KMS-11 (cell line): Measurements from ENCODE around the gene NEB.

Experiments
- H2AFZ ChIP-seq: fragments of 200-600 bp; sonication (generic); 2 replicates; pipeline ENCODE4 v1.6.1; 2016; ENCODE audit warnings: antibody characterized with exemption, mixed run types, low read depth
- H3K27ac ChIP-seq: fragments of 200-600 bp; sonication (generic); 2 replicates; pipeline ENCODE4 v1.6.1; 2016; ENCODE audit warnings: mild to moderate bottlenecking, mixed run types
- H3K27me3 ChIP-seq: fragments of 200-600 bp; sonication (generic); 2 replicates; pipeline ENCODE4 v1.6.1; 2017; ENCODE audit warnings: mild to moderate bottlenecking, low read depth, mixed run types, moderate library complexity; ENCODE audit not compliant: insufficient read depth
- H3K36me3 ChIP-seq: fragments of 200-600 bp; sonication (generic); 2 replicates; pipeline ENCODE4 v1.6.1; 2017; ENCODE audit warnings: mild to moderate bottlenecking, mixed run types; ENCODE audit not compliant: insufficient read depth
- H3K4me1 ChIP-seq: fragments of 200-600 bp; sonication (generic); 2 replicates; pipeline ENCODE4 v1.6.1; 2016; ENCODE audit warnings: mild to moderate bottlenecking, low read depth, mixed run types; ENCODE audit not compliant: poor library complexity, severe bottlenecking
- H3K4me2 ChIP-seq: fragments of 200-600 bp; sonication (generic); 2 replicates; pipeline ENCODE4 v1.7.0; 2016; ENCODE audit warnings: mild to moderate bottlenecking, mixed run types
- H3K4me3 ChIP-seq: fragments of 200-600 bp; sonication (generic); IDR thresholded peaks from 2 replicates; pipeline ENCODE4 v1.6.1; 2017; ENCODE audit warnings: low read depth, low read length, mixed read lengths; ENCODE audit not compliant: insufficient read depth
- H3K79me2 ChIP-seq: fragments of 200-600 bp; sonication (generic); 2 replicates; pipeline ENCODE4 v1.6.1; 2016; ENCODE audit warnings: low read depth, mixed run types; ENCODE audit not compliant: insufficient read depth
- H3K9ac ChIP-seq: fragments of 200-600 bp; sonication (generic); 2 replicates; pipeline ENCODE4 v1.6.1; 2016; ENCODE audit warnings: mild to moderate bottlenecking, mixed run types
- H4K20me1 ChIP-seq: fragments of 200-600 bp; sonication (generic); 2 replicates; pipeline ENCODE4 v1.6.1; 2016; ENCODE audit warnings: mild to moderate bottlenecking, mixed run types; ENCODE audit not compliant: insufficient read depth
- TF ChIP-seq, protein P1 (sequence below): fragments of 200-600 bp; sonication (generic); conservative IDR thresholded peaks from 2 replicates; pipeline ENCODE4 v1.6.1; 2017; ENCODE audit warnings: low read depth, mild to moderate bottlenecking, antibody characterized with exemption, low read length, moderate library complexity, mixed read lengths

NEB gene

DNA sequence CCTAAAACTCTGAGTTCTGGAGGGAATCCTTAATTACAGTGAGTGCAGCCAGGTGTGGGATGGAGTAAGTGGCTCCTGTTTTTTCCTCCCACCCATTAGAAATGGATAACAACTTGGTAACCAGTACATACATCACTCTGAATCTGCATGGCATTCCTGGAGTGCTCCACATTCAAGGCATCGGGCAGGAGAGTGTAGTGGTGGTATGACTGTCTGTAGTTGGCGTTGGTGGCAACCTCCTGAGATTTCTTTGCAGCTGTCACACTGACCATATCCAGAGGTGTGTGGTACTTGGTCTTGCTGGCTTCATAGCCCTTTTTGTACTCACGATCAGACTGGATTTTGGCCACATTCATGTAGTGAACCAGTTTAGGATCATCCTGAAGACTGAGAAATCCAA lies 68.3 kb downstream of the NEB start:
- Histone ChIP-seq H2AFZ (no peak overlapping the region), H3K9ac (no peak overlapping the region), H3K79me2 (no peaks in the 10 kb centered on the region), H4K20me1 (no peaks in the 10 kb centered on the region), H3K27ac (no peak overlapping the region), H3K4me3 (no peak overlapping the region), H3K4me2 (no peak overlapping the region), H3K36me3 (no peaks in the 10 kb centered on the region), H3K27me3 (no peaks in the 10 kb centered on the region), H3K4me1 (no peaks in the 10 kb centered on the region)
- TF ChIP-seq, protein P1, sequence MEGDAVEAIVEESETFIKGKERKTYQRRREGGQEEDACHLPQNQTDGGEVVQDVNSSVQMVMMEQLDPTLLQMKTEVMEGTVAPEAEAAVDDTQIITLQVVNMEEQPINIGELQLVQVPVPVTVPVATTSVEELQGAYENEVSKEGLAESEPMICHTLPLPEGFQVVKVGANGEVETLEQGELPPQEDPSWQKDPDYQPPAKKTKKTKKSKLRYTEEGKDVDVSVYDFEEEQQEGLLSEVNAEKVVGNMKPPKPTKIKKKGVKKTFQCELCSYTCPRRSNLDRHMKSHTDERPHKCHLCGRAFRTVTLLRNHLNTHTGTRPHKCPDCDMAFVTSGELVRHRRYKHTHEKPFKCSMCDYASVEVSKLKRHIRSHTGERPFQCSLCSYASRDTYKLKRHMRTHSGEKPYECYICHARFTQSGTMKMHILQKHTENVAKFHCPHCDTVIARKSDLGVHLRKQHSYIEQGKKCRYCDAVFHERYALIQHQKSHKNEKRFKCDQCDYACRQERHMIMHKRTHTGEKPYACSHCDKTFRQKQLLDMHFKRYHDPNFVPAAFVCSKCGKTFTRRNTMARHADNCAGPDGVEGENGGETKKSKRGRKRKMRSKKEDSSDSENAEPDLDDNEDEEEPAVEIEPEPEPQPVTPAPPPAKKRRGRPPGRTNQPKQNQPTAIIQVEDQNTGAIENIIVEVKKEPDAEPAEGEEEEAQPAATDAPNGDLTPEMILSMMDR = no peak

DNA sequence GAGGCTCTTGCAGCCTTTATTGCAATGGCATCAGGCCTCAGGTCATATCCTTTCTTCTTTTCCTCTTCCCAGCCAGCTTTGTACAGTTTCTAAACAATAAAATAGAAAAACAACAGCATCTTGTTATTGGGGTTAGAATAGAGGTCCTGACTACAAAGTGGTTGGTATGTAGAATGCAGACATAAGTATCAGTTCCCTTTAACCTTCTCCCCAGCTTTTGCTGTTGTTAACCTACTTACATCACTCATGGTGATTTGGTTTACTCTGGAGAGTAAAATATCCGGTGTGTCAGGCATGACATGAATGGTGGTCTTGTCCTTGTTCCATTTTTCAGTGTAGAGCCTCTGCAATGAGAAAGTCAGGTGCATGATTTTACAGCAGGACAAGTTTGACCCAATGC lies 69.8 kb downstream of the NEB start:
- H3K79me2 ChIP-seq = no peaks in the 10 kb centered on the region
- H3K9ac ChIP-seq = no peak overlapping the region
- TF ChIP-seq, protein P1 = no peak
- H2AFZ ChIP-seq = no peak overlapping the region
- H3K27me3 ChIP-seq = no peaks in the 10 kb centered on the region
- H3K4me3 ChIP-seq = no peak overlapping the region
- no peak overlapping the region for H3K27ac ChIP-seq
- no peak overlapping the region for H3K4me2 ChIP-seq
- no peaks in the 10 kb centered on the region for H4K20me1 ChIP-seq
- H3K36me3 ChIP-seq = no peaks in the 10 kb centered on the region
- H3K4me1 ChIP-seq = no peaks in the 10 kb centered on the region

- Histone ChIP-seq H3K27me3 (no peaks in the 10 kb centered on the region), H3K4me2 (no peak overlapping the region), H3K36me3 (no peaks in the 10 kb centered on the region), H3K79me2 (no peaks in the 10 kb centered on the region), H3K4me1 (no peaks in the 10 kb centered on the region), H4K20me1 (no peaks in the 10 kb centered on the region), H3K27ac (no peak overlapping the region), H3K9ac (no peak overlapping the region), H2AFZ (no peak overlapping the region), H3K4me3 (no peak overlapping the region)
- TF ChIP-seq, protein P1 = no peak
Observed at GRCh38 chr2:151661625-151662024, 72.7 kb downstream of the NEB start.

GRCh38 chr2:151658081-151658480 lies 76.2 kb downstream of the NEB start:
- Histone ChIP-seq H3K27ac (no peak overlapping the region), H2AFZ (no peak overlapping the region), H3K4me3 (no peak overlapping the region), H4K20me1 (no peaks in the 10 kb centered on the region), H3K9ac (no peak overlapping the region), H3K27me3 (no peaks in the 10 kb centered on the region), H3K4me2 (no peak overlapping the region), H3K36me3 (no peaks in the 10 kb centered on the region), H3K79me2 (no peaks in the 10 kb centered on the region), H3K4me1 (no peaks in the 10 kb centered on the region)
- TF ChIP-seq, protein P1 = no peak

GRCh38 chr2:151657667-151658076 lies 76.6 kb downstream of the NEB start:
- no peak overlapping the region for H2AFZ ChIP-seq
- no peak overlapping the region for H3K27ac ChIP-seq
- no peak overlapping the region for H3K4me2 ChIP-seq
- TF ChIP-seq, protein P1 = no peak
- H3K27me3 ChIP-seq = no peaks in the 10 kb centered on the region
- no peaks in the 10 kb centered on the region for H4K20me1 ChIP-seq
- no peaks in the 10 kb centered on the region for H3K79me2 ChIP-seq
- no peaks in the 10 kb centered on the region for H3K4me1 ChIP-seq
- H3K4me3 ChIP-seq = no peak overlapping the region
- H3K36me3 ChIP-seq = no peaks in the 10 kb centered on the region
- H3K9ac ChIP-seq = no peak overlapping the region
